Epithelial cell of esophagus (primary cell): ENCODE results near the gene DNAJC9.

Experiments used
- DNase-seq: peaks from one replicate; pipeline ENCODE4 v3.0.0; 2010; ENCODE audit warnings: low read depth
- H3K4me3 ChIP-seq: 2 replicates; pipeline ENCODE4 v1.5.1; 2011; ENCODE audit warnings: mild to moderate bottlenecking, low read length, control low read depth
- TF ChIP-seq, protein P1 (sequence below): IDR thresholded peaks from 2 replicates; pipeline ENCODE4 v1.5.1; 2011; ENCODE audit warnings: low read depth, mild to moderate bottlenecking, low read length, control low read depth, inconsistent platforms; ENCODE audit not compliant: insufficient read depth; ENCODE audit errors: missing control alignments

The DNAJC9 gene

DNA sequence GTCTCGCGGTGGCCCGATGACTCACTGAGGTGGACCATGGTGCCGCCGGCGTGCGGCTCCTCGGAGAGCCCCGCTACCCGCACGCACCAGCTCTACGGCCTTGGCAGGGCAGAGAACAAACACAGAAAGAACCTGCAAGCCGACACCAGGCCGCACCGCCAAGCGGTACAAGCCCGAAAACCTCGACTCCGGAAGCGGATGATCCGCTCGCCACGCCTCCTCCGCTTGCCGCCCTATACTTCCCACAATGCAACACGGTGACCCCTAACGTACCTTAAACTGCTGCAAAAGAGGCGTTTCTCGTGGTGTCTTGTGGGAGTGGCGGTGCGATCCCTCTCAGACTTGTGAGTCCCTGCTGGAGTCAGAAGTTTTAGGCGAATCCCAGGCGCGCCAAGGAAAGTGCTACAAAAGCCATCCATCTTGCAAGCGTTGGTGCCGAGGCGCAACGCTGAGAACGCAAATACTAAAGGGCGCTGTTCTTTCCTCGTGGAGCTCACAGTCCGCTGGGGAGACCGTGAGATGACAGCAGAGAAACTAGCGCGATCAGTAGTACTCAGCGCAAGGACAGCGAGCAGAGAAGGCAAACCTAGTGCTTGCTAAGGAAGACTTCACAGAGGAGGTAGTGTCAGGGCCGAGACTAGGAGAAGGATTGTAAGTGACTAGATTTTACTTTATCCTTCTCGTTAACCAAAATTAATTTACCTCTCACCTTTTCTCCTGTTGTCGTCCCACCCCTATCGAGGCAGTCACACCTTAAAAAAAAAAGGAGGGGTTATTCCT is 5.6 kb upstream of the DNAJC9 start, which contains the start of gene MRPS16:
Gene MRPS16 (minus strand): TSS at position 200 of the 780 bp plus-strand sequence. CDS start 162 bp downstream, at position 38.
- TF ChIP-seq, protein P1, sequence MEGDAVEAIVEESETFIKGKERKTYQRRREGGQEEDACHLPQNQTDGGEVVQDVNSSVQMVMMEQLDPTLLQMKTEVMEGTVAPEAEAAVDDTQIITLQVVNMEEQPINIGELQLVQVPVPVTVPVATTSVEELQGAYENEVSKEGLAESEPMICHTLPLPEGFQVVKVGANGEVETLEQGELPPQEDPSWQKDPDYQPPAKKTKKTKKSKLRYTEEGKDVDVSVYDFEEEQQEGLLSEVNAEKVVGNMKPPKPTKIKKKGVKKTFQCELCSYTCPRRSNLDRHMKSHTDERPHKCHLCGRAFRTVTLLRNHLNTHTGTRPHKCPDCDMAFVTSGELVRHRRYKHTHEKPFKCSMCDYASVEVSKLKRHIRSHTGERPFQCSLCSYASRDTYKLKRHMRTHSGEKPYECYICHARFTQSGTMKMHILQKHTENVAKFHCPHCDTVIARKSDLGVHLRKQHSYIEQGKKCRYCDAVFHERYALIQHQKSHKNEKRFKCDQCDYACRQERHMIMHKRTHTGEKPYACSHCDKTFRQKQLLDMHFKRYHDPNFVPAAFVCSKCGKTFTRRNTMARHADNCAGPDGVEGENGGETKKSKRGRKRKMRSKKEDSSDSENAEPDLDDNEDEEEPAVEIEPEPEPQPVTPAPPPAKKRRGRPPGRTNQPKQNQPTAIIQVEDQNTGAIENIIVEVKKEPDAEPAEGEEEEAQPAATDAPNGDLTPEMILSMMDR: no peak
- peak; percentile 99 for DNase-seq
- H3K4me3 ChIP-seq: peak within 1 kb of the TSS; percentile 73

DNA sequence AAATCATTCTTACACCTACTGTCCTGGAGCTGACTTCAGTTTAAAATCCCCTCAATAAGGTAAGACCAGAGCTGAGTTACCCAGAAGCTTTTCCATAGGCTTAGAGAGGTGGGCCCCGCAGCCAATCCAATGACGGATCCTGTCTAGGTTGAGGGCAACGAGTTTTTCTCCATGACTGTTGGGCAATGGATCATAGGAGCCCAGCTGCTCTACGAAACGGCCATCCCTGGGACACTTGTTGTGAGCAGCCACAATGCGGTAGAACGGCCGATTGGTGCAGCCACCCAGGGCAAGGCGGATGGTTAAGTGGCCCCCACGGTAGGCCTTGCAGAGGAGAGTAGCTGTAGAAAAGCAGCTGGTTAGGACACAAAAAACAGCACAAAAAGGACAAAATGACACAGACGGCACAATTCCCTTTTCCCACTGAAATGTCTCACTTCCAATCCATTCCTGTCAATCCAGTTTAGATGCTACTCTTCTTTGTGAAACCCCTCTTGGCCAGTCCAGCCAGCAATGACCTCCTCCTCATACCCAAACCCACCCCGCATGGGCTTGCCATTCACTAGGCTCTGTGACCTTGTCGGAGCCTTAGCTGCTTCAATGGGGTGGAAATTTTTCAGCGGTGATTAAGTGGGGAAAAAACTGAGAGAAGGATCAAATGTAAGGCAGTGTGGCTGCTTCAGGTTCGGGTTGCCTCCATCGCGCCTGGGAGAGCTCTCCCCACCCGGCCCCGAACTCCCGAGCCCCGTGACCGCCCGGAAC is 4.8 kb upstream of the DNAJC9 start:
- DNase-seq: peak; percentile 37
- peak overlapping the region; percentile 73 for H3K4me3 ChIP-seq
- TF ChIP-seq, protein P1: no peak

DNA sequence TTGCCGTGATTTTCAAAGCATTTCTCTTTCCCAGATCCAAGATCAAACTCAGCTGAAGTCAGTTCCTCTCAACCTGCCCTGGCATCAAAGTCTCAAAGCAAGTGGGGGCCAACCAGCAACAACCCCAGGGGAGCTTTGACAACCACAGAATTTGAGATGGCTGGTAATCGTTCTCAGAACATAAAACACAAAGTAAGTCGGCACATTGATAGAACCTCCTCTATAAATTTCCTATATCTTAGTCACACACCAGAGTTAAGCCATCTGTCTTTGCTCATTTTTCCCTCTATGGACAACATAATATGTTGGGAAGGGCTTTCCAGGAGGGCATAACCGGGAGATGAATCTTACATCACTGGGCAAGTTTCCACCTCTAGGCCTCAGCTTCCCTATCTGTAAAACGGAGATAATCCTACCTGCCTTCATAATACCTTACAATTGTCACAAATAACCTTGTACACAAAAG is 1.2 kb upstream of the DNAJC9 start:
- no peak for DNase-seq
- H3K4me3 ChIP-seq: no peak overlapping the region
- TF ChIP-seq, protein P1: no peak

DNA sequence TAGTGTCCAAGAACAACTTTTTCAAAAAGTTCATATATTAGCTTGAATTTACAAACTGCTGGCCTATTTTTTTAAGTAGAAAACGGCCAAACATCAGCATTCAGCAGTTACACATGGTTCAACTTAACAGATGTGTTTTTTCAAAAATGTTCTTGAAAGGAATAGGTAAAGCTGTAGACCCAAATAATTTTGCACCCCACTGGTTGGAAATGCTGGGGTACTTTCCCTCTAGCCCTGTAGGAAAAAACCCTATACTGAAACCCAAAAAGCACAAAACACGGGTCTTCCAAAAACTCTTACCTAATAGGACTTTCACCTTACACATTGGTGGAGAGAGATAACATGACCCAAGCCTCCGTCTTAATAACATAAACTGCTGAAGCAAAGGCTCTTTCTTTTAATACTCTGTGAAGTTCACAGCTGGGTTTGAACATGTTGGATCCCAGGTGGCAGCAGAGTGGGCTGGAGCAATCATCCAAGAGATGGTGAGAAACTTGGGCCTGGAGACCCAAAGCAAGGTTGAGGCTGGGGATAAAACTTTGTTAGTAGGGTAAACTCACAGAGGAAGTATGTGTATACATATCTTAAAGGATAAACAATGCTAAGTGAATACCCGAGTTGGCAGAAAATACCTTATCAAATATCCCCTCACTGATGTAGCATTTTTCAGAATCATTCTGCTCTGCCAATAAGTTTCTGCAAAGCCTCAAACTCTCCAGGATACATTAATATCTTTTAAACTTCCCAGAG is 629 bp upstream of the DNAJC9 start:
- H3K4me3 ChIP-seq: peak overlapping the region; percentile 83
- DNase-seq: no peak
- TF ChIP-seq, protein P1: no peak

DNA sequence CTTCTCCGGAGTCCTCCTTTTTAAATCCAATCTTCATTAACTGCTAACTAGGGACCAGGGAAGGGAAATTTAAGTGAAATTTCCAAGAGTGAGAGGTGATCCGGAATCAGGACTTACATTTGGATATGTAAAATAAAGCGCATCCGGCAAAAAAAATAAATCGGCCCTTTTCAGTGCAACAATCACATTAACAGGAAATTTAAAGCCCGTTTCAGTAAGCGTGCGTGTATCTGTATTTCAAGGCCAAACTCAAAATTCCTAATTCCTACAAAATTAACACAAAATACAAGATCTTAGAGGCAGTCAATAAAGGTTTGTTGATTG is 771 bp downstream of the DNAJC9 start:
- TF ChIP-seq, protein P1: no peak
- H3K4me3 ChIP-seq: peak overlapping the region; percentile 83
- no peak for DNase-seq

DNA sequence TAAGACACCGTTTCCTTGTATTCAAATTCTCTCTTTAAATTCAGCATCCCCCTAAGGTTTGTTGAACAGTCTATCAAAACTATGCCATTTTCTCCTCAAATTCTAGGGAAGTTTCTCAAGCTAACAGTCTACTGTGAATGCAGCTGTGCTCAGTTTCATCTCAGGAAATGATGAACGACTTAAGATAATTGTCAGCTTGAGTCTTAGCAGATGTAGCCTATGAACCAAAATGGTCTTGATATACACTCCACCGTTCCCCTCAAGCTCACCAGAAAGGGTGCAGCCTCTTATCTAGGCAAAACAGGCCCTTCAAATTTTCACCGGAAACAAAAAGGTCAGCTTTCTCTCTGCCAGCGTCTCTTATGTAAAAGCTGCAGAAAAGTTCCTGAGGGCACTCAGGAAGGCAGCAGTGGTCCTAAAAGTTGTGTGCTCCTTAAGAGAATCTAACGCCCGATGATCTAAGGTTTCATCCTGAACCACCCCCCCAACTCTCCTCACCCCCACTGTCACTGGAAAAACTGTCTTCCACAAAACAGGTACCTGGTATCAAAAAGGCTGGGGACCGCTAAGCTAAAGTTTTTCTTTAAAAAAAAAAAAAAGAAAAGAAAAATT is 2.1 kb downstream of the DNAJC9 start:
- H3K4me3 ChIP-seq: peak overlapping the region; percentile 83
- TF ChIP-seq, protein P1: no peak
- no peak for DNase-seq
